ENCODE results near the gene KCTD2. TPM values are rescaled to one million over a fixed set of nuclear protein-coding genes. Genes with fewer than 3 reads are reported as not detected.
A peak's percentile ranks its signal among the peaks of the same experiment; 100 is the strongest.

Gene KCTD2
- total and polyA plus RNA-seq, 9 of the 15 experiments (the other 6 are each of a cell fraction or from before 2014, with no cell fraction given), result 1.7 to 32.9 (median 15.8) TPM

- TF ChIP-seq REST (IDR thresholded peaks at IDR 0.05; ENCODE audit: borderline replicate concordance) (0 out of 2 replicates have a peak, but pooled peaks have one; percentile 38), REST (CRISPR knock-in tag; IDR thresholded peaks at IDR 0.05; ENCODE audit: low read depth) (no peak), SETDB1 (IDR thresholded peaks at IDR 0.05; ENCODE audit: low read length) (no peak), AFF1 (IDR thresholded peaks at IDR 0.05; ENCODE audit: low read depth in 1 of 2, partially characterized antibody in 2 of 2) (no peak), RAD21 (CRISPR knock-in tag; conservative IDR thresholded peaks at IDR 0.05 in 1 of 2, IDR thresholded peaks at IDR 0.05 in 1 of 2) (peak in 1 of 2 experiments; percentile 57; a peak in 2 of 4 replicates), SOX6 (IDR thresholded peaks at IDR 0.05) (no peak)
Measured at GRCh38 chr17:75064867-75065561, 18.0 kb downstream of the KCTD2 start (continued).
